Nephron (organoid): ENCODE data around the gene INHBA.
A peak's percentile ranks its signal among the peaks of the same experiment; 100 is the strongest.

Source experiments
- H3K27ac Mint-ChIP-seq, 3 experiments: 2 replicates each; pipeline ENCODE4 v1.8.0; 2020; ENCODE audit warnings: mixed read lengths in 3 of 3, mild to moderate bottlenecking in 2 of 3, moderate library complexity in 1 of 3
- H3K27me3 Mint-ChIP-seq: 2 replicates; pipeline ENCODE4 v1.8.0; 2021; ENCODE audit warnings: low read depth, mild to moderate bottlenecking, moderate library complexity, mixed read lengths
- H3K36me3 Mint-ChIP-seq: 2 replicates; pipeline ENCODE4 v1.8.0; 2020; ENCODE audit warnings: low read depth, mixed read lengths
- H3K4me1 Mint-ChIP-seq: 2 replicates; pipeline ENCODE4 v1.8.0; 2020; ENCODE audit warnings: mixed read lengths
- H3K4me3 Mint-ChIP-seq, 3 experiments: 2 replicates each; pipeline ENCODE4 v1.8.0; 2020; ENCODE audit warnings: mild to moderate bottlenecking in 3 of 3, mixed read lengths in 3 of 3, moderate library complexity in 2 of 3
- H3K9me3 Mint-ChIP-seq: 2 replicates; pipeline ENCODE4 v1.8.0; 2020; ENCODE audit warnings: mixed read lengths
- TF ChIP-seq, protein P1 (sequence below), 3 experiments: fragments of 200-600 bp; sonication (generic); IDR thresholded peaks; one replicate each; pipeline ENCODE4 v1.5.0; 2021; ENCODE audit warnings: antibody characterized with exemption in 3 of 3; ENCODE audit not compliant: unreplicated experiment in 3 of 3

INHBA gene

DNA sequence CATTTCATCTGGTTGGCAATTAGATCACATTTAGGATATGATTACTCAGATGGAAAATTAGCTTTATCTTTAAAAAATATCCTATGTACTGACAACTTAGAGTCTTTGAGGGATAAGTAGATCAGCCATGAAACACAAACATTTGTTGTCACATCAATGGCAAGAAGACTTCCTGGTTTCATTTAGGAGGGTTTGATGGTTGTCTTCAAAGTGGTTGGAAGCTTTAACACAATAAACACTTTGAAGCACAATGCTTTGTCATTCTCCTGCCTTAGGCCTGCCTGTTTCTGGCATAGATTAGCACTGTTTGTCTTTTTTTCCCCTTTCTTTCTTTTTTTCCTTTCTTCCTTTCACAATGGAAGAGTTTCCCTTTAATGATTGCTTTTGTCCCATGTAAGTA is 20.5 kb downstream of the INHBA start:
- H3K27me3 Mint-ChIP-seq, result no peaks in the 10 kb centered on the region
- peaks cover 3% of the 10 kb centered on the region for H3K9me3 Mint-ChIP-seq
- TF ChIP-seq, protein P1, sequence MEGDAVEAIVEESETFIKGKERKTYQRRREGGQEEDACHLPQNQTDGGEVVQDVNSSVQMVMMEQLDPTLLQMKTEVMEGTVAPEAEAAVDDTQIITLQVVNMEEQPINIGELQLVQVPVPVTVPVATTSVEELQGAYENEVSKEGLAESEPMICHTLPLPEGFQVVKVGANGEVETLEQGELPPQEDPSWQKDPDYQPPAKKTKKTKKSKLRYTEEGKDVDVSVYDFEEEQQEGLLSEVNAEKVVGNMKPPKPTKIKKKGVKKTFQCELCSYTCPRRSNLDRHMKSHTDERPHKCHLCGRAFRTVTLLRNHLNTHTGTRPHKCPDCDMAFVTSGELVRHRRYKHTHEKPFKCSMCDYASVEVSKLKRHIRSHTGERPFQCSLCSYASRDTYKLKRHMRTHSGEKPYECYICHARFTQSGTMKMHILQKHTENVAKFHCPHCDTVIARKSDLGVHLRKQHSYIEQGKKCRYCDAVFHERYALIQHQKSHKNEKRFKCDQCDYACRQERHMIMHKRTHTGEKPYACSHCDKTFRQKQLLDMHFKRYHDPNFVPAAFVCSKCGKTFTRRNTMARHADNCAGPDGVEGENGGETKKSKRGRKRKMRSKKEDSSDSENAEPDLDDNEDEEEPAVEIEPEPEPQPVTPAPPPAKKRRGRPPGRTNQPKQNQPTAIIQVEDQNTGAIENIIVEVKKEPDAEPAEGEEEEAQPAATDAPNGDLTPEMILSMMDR (IDR thresholded peaks at IDR 0.05; ENCODE audit: unreplicated experiment in 3 of 3), result no peak
- H3K27ac Mint-ChIP-seq, result no peak overlapping the region
- H3K4me1 Mint-ChIP-seq, result peaks cover under 1% of the 10 kb centered on the region
- no peaks in the 10 kb centered on the region for H3K36me3 Mint-ChIP-seq
- H3K4me3 Mint-ChIP-seq, result no peak overlapping the region

DNA sequence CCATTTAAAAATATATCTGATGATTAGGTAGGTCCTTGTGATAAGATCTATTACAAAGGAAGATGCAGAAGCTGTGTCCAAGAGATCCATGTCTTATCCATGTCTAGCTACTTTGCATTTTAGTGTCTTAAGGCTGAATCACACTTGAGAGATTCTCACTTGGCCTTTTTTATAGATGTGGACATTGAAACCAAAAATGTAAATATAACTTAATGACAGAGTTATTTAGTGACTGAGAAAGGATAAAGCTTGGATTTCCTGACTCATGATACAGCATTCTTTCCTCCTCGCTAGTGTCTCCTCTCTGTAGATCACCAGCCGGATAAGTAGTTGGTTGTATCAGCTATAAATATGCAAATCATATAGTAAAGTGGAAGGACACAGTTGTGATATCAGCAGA is 23.3 kb downstream of the INHBA start:
- Mint-ChIP-seq H3K9me3 (peaks cover 3% of the 10 kb centered on the region), H3K27me3 (no peaks in the 10 kb centered on the region), H3K4me3 (no peak overlapping the region), H3K4me1 (no peaks in the 10 kb centered on the region), H3K36me3 (no peaks in the 10 kb centered on the region), H3K27ac (no peak overlapping the region)
- TF ChIP-seq, protein P1 (IDR thresholded peaks at IDR 0.05; ENCODE audit: unreplicated experiment in 3 of 3), result no peak

DNA sequence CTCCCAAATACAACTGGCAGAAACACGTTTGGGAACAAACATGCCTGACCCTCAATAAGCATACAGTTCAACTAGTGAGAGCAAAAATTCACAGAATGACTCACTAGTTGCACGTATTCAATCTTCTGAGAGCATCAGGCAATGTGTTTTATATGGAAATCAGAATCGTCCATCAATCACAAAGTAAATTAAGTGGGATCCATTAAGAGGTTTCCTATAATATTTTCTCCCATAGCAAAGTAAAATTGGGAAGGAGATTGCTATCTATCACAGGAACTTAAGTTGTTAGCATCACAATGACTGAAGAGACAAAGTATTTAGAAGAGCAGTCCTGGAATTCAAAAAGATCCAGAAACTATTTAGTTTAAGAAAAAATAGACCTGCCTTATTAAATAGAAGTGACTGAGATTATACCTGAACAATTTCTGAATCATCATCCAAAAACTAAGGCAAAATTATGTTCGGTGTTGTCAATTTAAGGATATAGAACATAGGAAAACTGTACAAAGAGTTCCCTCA is 28.3 kb downstream of the INHBA start:
- no peak overlapping the region for H3K27ac Mint-ChIP-seq
- no peak overlapping the region for H3K4me3 Mint-ChIP-seq
- no peaks in the 10 kb centered on the region for H3K36me3 Mint-ChIP-seq
- H3K4me1 Mint-ChIP-seq, result no peaks in the 10 kb centered on the region
- TF ChIP-seq, protein P1 (IDR thresholded peaks at IDR 0.05; ENCODE audit: unreplicated experiment in 3 of 3), result no peak
- no peaks in the 10 kb centered on the region for H3K27me3 Mint-ChIP-seq
- peaks cover 3% of the 10 kb centered on the region for H3K9me3 Mint-ChIP-seq

DNA sequence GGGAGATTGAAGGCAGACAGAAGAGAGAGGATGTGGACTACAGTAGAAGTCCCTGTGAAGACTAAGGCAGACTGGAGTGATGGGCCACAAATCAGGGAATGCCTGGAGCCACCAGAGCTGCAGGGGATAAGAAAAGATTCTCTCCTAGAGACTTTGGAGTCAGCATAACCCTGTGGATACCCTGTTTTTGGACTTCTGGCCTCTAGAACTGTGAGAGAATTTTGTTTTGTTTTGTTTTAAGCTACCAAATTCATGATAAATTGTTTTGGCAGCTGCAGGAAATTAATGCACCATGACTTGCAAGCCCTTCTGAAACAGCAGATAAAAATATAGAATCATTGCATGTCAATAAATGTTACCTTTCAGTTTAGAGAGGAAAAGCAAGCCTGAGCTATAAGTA is 41.3 kb downstream of the INHBA start:
- no peak overlapping the region for H3K27ac Mint-ChIP-seq
- TF ChIP-seq, protein P1 (IDR thresholded peaks at IDR 0.05; ENCODE audit: unreplicated experiment in 3 of 3), result no peak
- H3K4me3 Mint-ChIP-seq, result no peak overlapping the region
- no peaks in the 10 kb centered on the region for H3K9me3 Mint-ChIP-seq
- H3K27me3 Mint-ChIP-seq, result no peaks in the 10 kb centered on the region
- no peaks in the 10 kb centered on the region for H3K36me3 Mint-ChIP-seq
- peaks cover 11% of the 10 kb centered on the region for H3K4me1 Mint-ChIP-seq

DNA sequence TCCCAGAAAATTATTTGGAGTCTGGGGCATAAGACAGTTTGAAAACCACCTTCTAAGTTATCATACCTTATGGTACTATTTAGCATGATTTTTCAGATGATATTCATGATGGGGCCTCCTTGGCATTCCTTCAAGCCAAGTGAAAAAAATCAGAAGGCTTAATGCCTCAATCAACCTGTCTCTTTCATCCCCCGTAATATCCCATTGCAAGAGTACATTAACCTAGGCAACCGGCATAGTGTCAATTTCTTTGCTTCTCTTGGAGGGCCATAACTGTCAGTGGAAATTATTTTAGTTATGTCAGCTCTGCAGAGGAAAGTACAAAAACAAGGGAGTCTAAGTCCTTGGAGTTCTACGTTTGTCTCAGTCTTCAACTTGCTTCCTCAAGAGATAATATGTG is 43.4 kb downstream of the INHBA start:
- Mint-ChIP-seq H3K9me3 (no peaks in the 10 kb centered on the region), H3K36me3 (no peaks in the 10 kb centered on the region), H3K27ac (no peak overlapping the region), H3K27me3 (no peaks in the 10 kb centered on the region), H3K4me1 (peaks cover 26% of the 10 kb centered on the region), H3K4me3 (no peak overlapping the region)
- TF ChIP-seq, protein P1 (IDR thresholded peaks at IDR 0.05; ENCODE audit: unreplicated experiment in 3 of 3), result no peak

DNA sequence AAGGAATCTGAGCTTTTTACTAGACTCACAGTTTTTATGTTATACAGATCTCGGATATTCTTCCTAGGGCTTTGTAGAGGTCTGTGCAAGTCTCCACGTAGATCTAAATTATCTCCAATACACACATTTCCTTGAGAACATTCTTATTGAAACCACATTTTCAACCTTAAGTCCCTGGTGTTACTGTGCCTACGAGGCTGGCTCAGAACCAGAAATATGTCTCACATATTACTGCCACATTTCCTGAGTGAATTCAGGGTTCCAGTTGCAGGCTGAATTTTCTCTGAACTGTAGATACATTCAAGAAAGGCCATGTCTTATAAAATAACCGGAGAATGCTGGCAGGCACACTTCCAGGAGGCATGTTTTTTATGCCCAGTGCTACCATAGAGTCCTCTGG is 46.5 kb downstream of the INHBA start:
- no peaks in the 10 kb centered on the region for H3K36me3 Mint-ChIP-seq
- H3K4me1 Mint-ChIP-seq, result peaks cover 19% of the 10 kb centered on the region

More for the DNA sequence above, 46.5 kb downstream of the INHBA start:
- TF ChIP-seq, protein P1 (IDR thresholded peaks at IDR 0.05; ENCODE audit: unreplicated experiment in 3 of 3), result no peak
- Mint-ChIP-seq H3K4me3 (no peak overlapping the region), H3K27me3 (no peaks in the 10 kb centered on the region), H3K9me3 (no peaks in the 10 kb centered on the region), H3K27ac (peak overlapping the region; percentile 3 to 85 (median 26))
